ENCODE results near the gene TBC1D22B.

The TBC1D22B gene

DNA sequence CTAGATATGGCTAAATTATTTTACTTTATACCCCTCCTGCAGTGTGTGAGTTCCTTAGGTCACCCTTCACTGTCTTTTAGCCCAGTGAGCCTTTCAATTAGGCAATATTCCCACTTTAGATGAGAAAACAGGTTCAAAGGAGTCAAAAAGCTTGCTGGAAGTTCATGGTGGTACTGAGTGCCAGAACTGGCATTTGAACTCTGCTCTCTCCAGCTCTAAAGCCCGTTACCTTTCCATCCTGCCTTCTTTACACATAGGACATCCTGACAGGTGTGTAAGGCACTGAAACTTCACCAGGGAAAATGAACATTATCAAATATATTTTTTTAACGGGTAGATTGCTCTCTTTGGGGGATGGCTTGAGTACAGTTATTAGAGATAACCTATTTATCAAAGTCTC lies 11.5 kb downstream of the TBC1D22B start:
- Histone ChIP-seq H3K27ac (ENCODE audit: low read depth, low read length, severe bottlenecking) (no peak overlapping the region), H3K4me1 (ENCODE audit: control insufficient read depth, insufficient read depth, low read length, poor library complexity, severe bottlenecking) (no peaks in the 10 kb centered on the region), H3K9me3 (ENCODE audit: control insufficient read depth, low read length) (no peaks in the 10 kb centered on the region), H3K4me3 (ENCODE audit: extremely low read depth, insufficient read depth, low read length, poor library complexity, severe bottlenecking) (no peak overlapping the region), H3K36me3 (ENCODE audit: control insufficient read depth, insufficient read depth, low read length) (peaks cover 25% of the 10 kb centered on the region)
- no CpG with 5 or more reads among the region's 2 CpGs for WGBS, 2 experiments (ENCODE audit: insufficient coverage in 2 of 2)

DNA sequence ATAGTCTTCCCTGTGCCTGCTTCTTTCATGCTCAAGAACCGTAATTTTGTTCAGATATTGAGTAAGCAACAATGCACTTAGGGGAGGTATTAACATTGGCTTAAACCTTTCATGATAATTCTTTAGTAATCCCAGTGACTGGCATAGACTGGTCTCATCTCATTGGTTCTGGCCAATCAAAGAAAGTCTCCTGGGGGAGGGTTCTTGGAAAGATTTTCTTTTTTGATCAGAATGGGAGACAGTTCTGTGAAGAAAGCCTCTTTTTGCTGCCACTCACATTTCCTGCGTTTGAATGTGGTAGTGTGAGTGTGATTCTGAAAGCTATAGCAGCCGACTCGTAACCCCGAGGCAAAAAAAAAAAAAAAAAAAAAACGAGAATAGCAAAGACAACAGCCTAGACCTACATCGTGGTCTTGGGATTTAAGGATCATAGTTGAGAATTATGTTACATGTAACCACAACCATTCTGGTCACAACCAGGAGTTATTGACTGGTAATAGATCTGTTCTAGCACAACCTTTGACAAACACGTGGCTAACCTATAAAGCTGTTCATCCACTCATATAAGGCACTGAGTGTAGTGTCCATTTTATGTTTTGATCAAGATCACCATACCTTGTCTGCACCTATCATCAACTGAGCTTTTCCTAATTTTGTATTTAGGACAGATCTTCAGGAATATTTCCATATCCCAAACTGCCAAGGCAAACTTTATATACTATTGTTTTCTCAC lies 15.4 kb downstream of the TBC1D22B start:
- no peaks in the 10 kb centered on the region for H3K4me1 ChIP-seq (ENCODE audit: control insufficient read depth, insufficient read depth, low read length, poor library complexity, severe bottlenecking)
- WGBS, 2 experiments (ENCODE audit: insufficient coverage in 2 of 2): 90 to 93% methylated on average over 3 to 5 of the region's 8 CpGs
- H3K36me3 ChIP-seq (ENCODE audit: control insufficient read depth, insufficient read depth, low read length): peaks cover 25% of the 10 kb centered on the region
- no peaks in the 10 kb centered on the region for H3K9me3 ChIP-seq (ENCODE audit: control insufficient read depth, low read length)
- no peak overlapping the region for H3K27ac ChIP-seq (ENCODE audit: low read depth, low read length, severe bottlenecking)
- H3K4me3 ChIP-seq (ENCODE audit: extremely low read depth, insufficient read depth, low read length, poor library complexity, severe bottlenecking): no peak overlapping the region

DNA sequence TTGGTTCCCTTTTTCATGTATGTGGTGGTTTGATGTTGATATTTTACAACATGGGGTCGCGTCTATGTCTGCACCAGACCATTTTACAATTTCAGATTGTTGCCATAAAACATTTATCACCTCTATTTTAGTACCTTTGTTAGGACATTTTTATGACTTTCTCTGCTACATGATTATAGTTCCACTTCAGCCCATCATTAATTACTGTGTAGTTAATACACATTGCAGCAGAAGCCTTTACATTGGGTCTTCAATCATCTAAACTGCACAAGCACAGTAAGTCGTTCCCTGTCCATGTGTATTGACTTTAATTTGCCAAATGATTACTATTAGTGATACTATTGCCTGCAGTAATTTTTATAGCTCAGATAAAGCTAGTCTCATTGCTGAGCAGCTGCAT lies 16.1 kb downstream of the TBC1D22B start:
- Histone ChIP-seq H3K36me3 (ENCODE audit: control insufficient read depth, insufficient read depth, low read length) (peaks cover 28% of the 10 kb centered on the region), H3K4me1 (ENCODE audit: control insufficient read depth, insufficient read depth, low read length, poor library complexity, severe bottlenecking) (no peaks in the 10 kb centered on the region), H3K4me3 (ENCODE audit: extremely low read depth, insufficient read depth, low read length, poor library complexity, severe bottlenecking) (no peak overlapping the region), H3K9me3 (ENCODE audit: control insufficient read depth, low read length) (no peaks in the 10 kb centered on the region), H3K27ac (ENCODE audit: low read depth, low read length, severe bottlenecking) (no peak overlapping the region)
- 100% methylated on average over 1 of the region's 3 CpGs; no CpG with 5 or more reads in 1 of the 2 experiments for WGBS, 2 experiments (ENCODE audit: insufficient coverage in 2 of 2)

DNA sequence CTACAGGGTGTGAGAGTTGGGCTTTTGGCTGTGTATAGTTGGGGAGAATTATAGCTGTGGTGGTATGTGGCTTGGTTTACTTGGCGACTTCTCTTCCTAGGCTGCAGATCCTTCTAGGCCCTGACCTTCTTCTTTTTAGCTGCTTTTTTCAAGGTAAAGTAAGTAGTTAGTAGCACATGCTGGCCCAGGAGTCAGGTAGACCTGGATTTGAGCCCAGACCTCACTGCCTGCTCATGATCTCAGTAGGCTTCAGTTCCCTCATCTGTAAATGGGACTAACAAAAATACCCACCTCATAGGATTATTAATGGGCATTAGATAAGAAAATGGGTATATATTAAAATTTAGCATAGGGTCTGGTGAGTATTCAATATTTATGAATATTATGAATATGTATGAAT lies 17.8 kb downstream of the TBC1D22B start:
- Histone ChIP-seq H3K9me3 (ENCODE audit: control insufficient read depth, low read length) (no peaks in the 10 kb centered on the region), H3K4me3 (ENCODE audit: extremely low read depth, insufficient read depth, low read length, poor library complexity, severe bottlenecking) (no peak overlapping the region), H3K36me3 (ENCODE audit: control insufficient read depth, insufficient read depth, low read length) (peaks cover 28% of the 10 kb centered on the region), H3K4me1 (ENCODE audit: control insufficient read depth, insufficient read depth, low read length, poor library complexity, severe bottlenecking) (no peaks in the 10 kb centered on the region), H3K27ac (ENCODE audit: low read depth, low read length, severe bottlenecking) (no peak overlapping the region)
- WGBS, 2 experiments (ENCODE audit: insufficient coverage in 2 of 2): 100% methylated on average over 1 of the region's 1 CpG; no CpG with 5 or more reads in 1 of the 2 experiments

DNA sequence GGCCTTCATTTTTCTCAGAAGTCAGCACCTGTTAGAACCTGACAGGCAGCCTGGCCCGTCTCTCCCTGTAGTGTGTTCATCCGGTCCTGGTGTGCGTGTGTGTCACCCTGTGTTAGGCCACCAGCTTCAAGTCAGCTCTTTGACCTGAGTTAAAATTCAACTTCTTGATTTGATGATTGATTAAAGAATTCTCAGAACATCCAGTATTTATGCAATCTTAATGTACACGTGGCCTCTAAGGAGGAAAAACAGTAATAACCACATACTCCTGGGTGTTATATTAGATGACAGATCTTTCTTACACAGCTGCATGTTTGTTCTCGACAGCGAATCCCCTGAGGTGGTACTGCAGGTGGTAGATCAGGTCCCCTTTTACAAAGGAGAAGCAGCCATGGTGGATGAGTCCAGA lies 19.4 kb downstream of the TBC1D22B start:
- Histone ChIP-seq H3K27ac (ENCODE audit: low read depth, low read length, severe bottlenecking) (no peak overlapping the region), H3K4me3 (ENCODE audit: extremely low read depth, insufficient read depth, low read length, poor library complexity, severe bottlenecking) (no peak overlapping the region), H3K9me3 (ENCODE audit: control insufficient read depth, low read length) (no peaks in the 10 kb centered on the region), H3K4me1 (ENCODE audit: control insufficient read depth, insufficient read depth, low read length, poor library complexity, severe bottlenecking) (no peaks in the 10 kb centered on the region), H3K36me3 (ENCODE audit: control insufficient read depth, insufficient read depth, low read length) (peaks cover 32% of the 10 kb centered on the region)
- WGBS, 2 experiments (ENCODE audit: insufficient coverage in 2 of 2): 91 to 100% methylated on average over 3 to 4 of the region's 6 CpGs

DNA sequence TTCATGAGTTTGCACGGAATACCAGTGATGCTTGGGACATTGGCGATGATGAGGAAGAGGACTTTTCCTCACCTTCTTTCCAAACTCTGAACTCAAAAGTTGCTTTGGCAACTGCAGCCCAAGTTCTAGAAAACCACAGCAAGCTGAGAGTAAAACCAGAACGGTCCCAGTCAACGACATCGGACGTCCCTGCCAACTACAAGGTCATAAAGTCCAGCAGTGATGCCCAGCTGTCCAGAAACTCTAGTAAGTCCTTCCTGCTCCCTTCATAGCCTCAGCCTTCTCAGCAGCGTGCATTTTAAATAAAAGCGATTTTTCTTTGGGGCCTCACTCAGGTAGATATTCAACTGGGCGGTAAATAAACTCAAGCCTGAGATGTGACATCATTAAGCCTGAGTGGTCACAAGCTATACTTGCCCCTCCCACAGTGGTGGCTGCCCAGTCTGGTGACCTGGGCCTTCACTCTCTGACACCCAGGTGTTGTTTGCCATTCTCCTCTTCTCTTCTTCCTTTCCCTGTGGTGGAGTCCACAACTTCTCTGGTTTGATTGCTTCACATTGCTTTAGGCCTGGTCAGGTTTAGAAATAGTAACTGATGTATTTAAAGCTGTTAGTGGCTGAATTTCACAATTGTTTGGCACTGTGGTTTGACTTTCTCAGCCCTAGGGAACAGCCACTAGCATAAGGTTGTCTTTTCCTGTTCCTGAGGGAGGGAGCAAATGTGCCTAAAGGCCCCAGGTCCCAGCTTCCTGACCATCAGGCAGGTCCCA lies 22.0 kb downstream of the TBC1D22B start:
- Histone ChIP-seq H3K4me3 (ENCODE audit: extremely low read depth, insufficient read depth, low read length, poor library complexity, severe bottlenecking) (no peak overlapping the region), H3K36me3 (ENCODE audit: control insufficient read depth, insufficient read depth, low read length) (peaks cover 57% of the 10 kb centered on the region), H3K9me3 (ENCODE audit: control insufficient read depth, low read length) (no peaks in the 10 kb centered on the region), H3K4me1 (ENCODE audit: control insufficient read depth, insufficient read depth, low read length, poor library complexity, severe bottlenecking) (no peaks in the 10 kb centered on the region), H3K27ac (ENCODE audit: low read depth, low read length, severe bottlenecking) (no peak overlapping the region)
- whole genome bisulfite sequencing, 2 experiments (ENCODE audit: insufficient coverage in 2 of 2): 92 to 95% methylated on average over 9 of the region's 9 CpGs

DNA sequence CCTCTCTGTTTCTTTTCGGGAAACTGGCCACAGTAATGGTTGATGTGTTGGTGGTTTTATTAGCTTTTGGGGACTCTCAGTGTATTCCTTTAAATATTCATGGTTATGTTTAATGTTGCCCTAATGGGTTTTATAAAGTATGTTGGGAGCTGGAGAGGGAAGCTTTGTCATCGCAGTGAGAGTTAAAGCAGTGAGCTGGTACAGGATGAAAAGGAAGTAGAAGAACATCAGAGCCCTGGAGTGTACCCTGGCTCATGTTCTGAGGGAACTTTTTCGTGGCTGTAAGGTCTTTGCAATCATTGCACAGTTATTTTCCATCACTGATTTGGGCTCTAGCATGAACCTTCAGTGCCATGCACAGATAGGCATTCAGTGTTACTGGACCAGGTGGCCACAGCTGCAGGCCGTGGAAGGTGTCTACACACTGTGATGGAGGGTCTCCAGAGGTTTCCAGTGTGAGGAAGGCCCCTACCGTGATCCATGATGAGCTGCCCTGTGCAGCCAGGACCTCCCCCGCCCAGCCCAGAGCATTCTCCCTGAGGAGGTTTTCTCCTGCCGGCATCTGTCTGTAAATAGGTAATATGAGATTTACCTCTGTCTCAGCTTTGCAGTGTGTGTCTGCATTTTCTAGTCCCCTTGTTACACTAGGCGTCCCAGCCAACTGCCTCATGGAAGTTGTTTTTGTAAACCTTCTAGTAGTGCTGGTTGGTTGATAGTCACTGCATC lies 22.8 kb downstream of the TBC1D22B start:
- Histone ChIP-seq H3K9me3 (ENCODE audit: control insufficient read depth, low read length) (no peaks in the 10 kb centered on the region), H3K4me3 (ENCODE audit: extremely low read depth, insufficient read depth, low read length, poor library complexity, severe bottlenecking) (no peak overlapping the region), H3K36me3 (ENCODE audit: control insufficient read depth, insufficient read depth, low read length) (peaks cover 65% of the 10 kb centered on the region), H3K4me1 (ENCODE audit: control insufficient read depth, insufficient read depth, low read length, poor library complexity, severe bottlenecking) (no peaks in the 10 kb centered on the region), H3K27ac (ENCODE audit: low read depth, low read length, severe bottlenecking) (no peak overlapping the region)
- 95 to 98% methylated on average over 5 of the region's 8 CpGs for WGBS, 2 experiments (ENCODE audit: insufficient coverage in 2 of 2)

DNA sequence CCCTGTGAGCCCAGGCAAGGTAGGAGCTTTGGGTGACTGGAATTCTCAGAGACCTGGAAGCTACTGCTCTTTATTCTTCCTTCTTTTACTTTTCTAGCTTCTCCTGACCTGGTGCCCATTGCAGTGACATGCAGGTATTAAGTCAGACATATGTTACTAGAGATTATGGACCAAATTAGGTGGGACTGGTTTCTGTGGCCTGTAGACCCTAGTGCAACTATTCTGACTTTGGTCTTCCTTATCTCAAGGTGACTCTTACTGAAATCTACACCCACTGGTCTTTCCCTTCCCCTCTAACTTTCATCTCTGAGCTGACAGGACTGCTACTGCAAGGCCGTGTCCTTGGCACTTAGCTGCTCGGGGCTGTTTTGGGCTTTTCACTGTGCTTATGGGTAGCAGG lies 24.8 kb downstream of the TBC1D22B start:
- H3K36me3 ChIP-seq (ENCODE audit: control insufficient read depth, insufficient read depth, low read length): peaks cover 76% of the 10 kb centered on the region
- 73 to 100% methylated on average over 1 to 2 of the region's 2 CpGs for WGBS, 2 experiments (ENCODE audit: insufficient coverage in 2 of 2)
- H3K27ac ChIP-seq (ENCODE audit: low read depth, low read length, severe bottlenecking): no peak overlapping the region
- H3K9me3 ChIP-seq (ENCODE audit: control insufficient read depth, low read length): no peaks in the 10 kb centered on the region
- no peak overlapping the region for H3K4me3 ChIP-seq (ENCODE audit: extremely low read depth, insufficient read depth, low read length, poor library complexity, severe bottlenecking)
- no peaks in the 10 kb centered on the region for H3K4me1 ChIP-seq (ENCODE audit: control insufficient read depth, insufficient read depth, low read length, poor library complexity, severe bottlenecking)

DNA sequence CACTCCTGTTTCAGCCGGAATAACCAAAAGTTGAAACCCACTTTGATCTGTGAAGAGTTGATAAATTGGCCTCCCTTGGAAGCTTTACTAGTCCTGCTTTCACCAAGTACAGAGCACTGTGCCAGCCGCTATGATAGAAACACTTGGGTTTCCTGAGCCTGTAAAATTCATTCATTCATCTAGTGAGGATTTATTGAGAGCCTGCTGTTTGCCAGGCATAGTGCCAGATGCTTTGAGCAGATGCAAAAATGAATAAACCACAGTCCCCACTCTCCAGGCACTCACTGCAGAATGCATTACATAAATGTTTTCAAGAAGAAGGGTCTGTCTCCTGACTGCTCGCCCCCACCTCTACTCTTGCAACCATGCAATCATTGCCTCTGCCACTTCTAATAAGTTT lies 25.7 kb downstream of the TBC1D22B start:
- no peaks in the 10 kb centered on the region for H3K9me3 ChIP-seq (ENCODE audit: control insufficient read depth, low read length)
- peaks cover 2% of the 10 kb centered on the region for H3K4me1 ChIP-seq (ENCODE audit: control insufficient read depth, insufficient read depth, low read length, poor library complexity, severe bottlenecking)
- 0 to 50% methylated on average over 1 to 2 of the region's 3 CpGs for WGBS, 2 experiments (ENCODE audit: insufficient coverage in 2 of 2)
- H3K27ac ChIP-seq (ENCODE audit: low read depth, low read length, severe bottlenecking): no peak overlapping the region
- peaks cover 81% of the 10 kb centered on the region for H3K36me3 ChIP-seq (ENCODE audit: control insufficient read depth, insufficient read depth, low read length)
- no peak overlapping the region for H3K4me3 ChIP-seq (ENCODE audit: extremely low read depth, insufficient read depth, low read length, poor library complexity, severe bottlenecking)

DNA sequence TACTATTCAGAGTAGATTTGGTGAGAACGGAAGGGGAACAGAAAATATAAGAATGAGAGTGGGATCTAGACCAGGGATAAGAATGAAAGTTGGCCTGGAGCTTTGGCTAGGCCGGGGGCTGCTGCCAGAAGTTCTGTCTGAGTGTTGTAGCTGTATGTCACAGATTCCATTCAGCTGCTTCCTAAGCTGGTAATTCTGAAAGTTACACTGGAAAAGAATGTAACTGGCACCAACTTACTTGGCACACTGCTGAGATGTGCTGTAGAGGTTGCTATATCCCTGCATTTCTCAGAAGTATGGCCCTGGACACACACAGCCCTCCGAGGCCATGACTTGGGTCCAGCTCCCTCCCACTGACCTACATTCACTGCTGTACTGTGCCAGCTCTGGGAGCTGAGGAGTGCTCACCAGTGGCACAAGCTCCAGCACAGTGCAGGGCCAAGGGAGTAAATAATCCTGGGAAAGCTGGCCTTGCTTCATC lies 26.1 kb downstream of the TBC1D22B start:
- WGBS, 2 experiments (ENCODE audit: insufficient coverage in 2 of 2): 80 to 100% methylated on average over 2 to 3 of the region's 3 CpGs
- H3K27ac ChIP-seq (ENCODE audit: low read depth, low read length, severe bottlenecking): no peak overlapping the region
- no peaks in the 10 kb centered on the region for H3K9me3 ChIP-seq (ENCODE audit: control insufficient read depth, low read length)
- peaks cover 4% of the 10 kb centered on the region for H3K4me1 ChIP-seq (ENCODE audit: control insufficient read depth, insufficient read depth, low read length, poor library complexity, severe bottlenecking)
- H3K36me3 ChIP-seq (ENCODE audit: control insufficient read depth, insufficient read depth, low read length): peaks cover 78% of the 10 kb centered on the region
- no peak overlapping the region for H3K4me3 ChIP-seq (ENCODE audit: extremely low read depth, insufficient read depth, low read length, poor library complexity, severe bottlenecking)

Data from mesodermal cell (in vitro differentiated cells).